Stimulated activated CD4-positive, alpha-beta T cell treated with anti-CD3 and anti-CD28 coated beads, Interleukin-4, amount 100 ng/mL, for 24 hours (primary cell): ENCODE results near the gene NUP210L.

Experiments used
- DNase-seq: peaks from one replicate; pipeline ENCODE4 v3.0.0-alpha.2; 2020

The NUP210L gene

DNA sequence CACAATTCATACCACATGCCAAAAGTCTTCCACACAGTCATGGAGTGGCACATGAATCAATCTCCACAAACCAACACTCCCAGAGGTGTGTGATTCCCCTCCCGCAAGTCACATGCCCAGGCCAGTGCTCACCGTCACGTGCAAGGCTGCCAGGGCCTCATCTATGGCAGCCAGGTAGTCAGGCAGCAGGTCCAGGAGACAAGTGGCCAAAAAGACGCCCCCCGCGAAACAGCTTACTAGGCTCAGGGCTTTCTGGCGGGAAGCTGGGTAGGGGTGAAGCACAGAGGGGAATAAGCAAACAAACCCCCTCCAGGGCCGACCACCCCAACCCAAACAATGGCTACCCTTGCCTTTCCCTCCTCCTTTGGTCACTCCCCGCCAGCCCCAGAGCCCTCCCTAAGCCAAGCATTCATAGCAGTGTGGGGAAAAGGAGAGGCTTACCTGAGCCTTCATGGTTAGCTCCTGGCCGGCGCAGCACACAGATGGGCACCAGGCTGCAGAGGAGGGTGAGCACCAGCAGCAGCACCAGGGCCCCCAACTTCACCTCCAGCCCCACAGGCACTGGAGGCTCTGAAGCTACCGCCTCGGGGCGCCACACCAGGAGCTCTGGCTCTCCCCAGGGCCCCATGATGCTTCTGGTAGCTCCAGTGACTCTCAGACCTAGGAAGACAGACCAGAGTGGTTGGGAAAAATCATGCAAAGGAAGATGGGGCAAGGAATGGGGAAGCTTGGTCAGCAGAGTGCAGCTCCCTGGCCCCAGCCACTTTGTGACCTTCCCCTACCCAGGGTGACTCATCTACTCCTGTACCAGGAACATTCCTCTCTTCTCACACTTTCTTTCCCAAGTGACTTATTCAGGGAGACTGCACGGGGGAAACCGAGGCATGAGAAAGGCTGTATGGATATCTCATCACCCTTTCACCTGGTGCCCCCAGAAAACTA, 192.5 kb downstream of the NUP210L start:
- DNase-seq: no peak

DNA sequence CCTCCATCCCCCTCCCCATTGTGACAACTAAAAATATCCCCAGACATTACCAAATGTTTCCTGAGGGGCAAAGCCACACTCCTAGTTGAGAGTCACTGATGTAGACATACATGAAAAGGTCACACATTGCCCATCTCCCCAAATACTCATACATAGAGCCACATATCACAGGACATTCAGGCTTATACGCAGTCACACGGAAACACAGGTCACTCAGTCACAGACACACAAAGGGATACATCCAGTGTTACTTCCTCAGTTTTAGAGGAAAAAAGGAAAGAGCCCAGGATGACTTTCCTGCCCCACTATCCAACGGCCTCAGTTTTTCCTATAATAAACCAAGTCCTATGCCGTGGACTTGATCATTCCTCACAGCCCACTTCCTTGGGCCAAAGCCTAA, 193.5 kb downstream of the NUP210L start:
- DNase-seq: no peak

DNA sequence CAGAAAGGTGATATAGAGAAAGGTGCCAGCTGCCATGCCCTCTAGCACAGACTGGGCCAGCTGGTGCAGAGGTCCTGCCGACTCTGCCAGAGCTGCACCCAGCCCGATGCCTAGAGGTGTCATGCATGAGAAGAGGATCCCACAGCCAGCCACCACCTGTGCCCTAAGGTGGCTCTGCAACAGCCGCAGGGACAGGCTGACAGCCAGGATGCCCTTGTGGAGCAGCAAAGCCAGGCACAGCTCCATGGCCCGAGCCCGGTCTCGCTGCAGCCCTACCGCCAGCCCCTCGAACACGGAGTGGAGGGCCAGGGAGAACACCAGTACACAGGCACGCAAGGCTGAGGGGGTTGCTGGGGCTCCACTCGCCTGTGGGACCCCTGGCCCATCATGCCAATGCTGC, 194.7 kb downstream of the NUP210L start:
- no peak for DNase-seq

DNA sequence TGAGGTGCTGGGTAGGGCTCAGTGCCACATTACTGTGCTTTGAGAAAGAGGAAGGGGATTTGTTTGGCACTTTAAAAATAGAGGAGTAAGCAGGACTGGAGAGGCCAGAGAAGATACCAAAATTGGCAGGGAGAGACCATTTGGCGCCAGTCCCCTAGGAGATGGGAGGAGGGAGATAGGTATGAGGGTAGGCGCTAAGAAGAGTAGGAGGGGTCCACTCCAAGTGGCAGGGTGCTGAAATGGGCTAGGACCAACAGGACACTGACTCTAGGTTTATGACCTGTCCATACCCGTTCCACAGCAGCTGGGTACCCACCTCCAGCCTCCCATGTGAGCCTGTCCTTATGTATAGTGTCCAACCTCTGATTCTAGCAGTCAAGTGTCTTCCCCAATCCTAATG, 195.4 kb downstream of the NUP210L start:
- no peak for DNase-seq

DNA sequence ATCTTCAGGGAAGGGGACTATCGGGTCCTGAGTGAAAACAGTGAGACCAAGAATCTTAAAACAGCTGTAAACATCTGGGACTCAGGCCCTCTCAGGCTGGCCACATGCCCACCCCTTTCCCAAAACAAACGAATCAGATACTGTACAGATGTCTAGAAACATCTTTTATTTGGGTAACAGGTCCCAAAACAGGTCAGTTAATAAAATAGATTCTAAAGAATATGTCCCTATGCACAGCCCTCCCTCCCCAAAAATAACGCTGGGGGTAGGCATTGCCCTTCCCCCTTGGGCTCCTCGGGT, 196.0 kb downstream of the NUP210L start:
- no peak for DNase-seq

DNA sequence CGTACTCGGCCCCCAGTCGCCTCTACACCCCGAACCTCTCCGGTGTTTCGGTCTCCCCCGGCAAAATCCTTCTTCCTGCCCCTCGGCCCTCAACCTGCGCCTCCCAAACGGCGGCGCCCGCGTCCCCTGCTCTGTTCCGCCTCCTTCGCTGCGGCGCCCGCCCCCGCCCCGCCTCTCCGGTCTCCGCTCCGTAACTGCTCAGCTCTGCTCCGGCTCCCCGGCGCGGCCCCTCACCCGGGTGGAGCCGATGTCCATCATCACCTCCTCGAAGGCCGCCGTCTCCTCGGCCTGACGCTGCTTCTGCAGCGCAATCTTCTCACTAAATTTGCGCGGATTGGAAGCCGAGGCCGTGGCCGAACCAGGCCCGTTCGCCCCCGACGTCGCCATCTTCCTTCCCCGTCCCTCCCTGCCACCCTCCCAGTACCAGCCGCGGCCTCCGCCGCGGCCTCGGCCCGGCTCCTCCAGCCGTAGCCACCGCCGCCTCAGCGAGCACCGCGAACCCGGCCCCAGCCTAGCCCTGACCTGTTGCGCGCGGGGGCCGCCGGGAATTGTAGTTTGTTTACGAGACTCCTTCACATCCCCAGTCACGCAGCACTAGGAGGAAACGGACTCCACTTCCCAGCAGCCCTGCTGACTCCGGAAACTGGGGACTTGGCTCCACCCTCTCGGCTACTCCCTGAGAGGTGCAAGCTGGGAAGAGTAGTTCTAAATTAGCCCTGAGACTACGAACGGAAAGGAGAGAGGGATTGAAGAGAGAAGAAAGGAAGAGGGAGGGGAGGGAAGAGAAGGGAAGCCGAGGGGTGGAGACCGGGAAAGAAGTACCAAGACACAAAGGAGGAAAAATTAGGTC, 196.5 kb downstream of the NUP210L start, which contains the start of gene CRTC2:
CRTC2 (minus strand) TSS at position 502 of the 850 bp plus-strand sequence; CDS start at position 387, 115 bp downstream.
- DNase-seq: peak; percentile 98

DNA sequence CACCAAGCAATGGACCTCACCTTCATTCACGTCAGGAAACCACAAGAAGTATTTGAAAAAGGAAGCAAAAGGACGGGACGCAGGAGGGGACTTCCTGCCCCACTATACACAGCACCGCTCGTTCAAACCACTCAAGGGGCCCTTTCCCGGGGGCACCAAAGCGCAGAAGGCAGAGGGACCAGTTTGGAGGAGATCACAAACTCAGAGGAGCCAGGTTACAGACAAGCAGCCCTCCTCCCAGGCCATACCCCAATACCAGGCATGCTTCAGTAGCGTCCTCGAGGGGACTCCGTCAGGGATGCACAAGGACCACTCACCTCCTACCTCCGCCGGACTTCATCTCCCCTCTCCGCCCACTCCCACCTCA, 197.1 kb downstream of the NUP210L start:
- peak; percentile 49 for DNase-seq

DNA sequence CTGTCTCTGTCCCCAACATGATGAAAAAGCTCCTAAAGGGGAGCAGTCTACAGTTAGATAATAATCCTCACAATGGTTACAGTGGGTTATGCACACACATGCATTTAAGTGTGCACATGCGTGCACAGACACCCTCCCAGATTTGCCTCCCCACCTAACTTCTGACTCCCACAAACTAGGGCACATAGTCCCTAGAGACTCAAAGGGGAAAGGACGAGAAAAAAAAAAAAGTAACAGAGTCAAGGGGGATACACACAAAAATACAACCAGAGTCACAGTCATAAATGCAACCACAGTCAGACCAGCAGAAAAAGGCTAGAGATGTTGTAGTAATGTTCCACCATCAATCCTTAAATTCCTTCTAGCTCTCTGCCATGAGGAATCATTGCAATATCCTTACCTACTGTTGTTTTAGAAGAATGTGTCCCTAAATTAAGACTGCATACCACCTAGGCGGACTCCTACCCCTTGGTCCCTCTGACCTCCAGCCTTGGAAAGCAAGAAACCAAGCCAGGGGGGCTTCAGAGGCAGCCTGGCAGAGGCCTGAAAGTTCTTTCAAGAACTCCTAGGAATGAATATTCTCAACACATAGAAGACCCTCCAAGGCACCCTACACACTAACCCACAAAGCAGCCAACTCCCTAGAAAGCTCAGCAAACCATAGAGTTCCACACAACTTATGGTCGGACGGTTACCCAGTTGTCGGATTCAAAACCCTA, 197.7 kb downstream of the NUP210L start:
- DNase-seq: no peak

DNA sequence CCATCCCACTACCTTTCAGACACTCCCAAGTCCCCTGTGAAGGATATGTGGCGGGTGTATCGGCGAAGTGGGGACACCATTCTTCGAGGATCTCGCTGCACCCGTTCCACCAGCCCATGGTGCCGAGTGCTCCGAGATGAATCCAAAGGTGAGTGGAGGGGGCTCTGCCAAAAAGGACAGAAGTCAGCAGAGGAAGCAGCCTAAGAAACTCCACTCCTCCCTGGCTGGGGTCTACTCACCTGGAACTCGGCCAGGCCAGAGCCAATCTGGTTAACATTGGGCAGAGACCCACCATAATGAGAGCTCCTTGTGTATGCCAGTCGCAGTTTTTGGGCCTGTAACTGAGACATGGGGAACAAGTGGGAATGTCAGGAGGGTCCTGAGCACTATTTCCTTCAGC, 200.0 kb downstream of the NUP210L start:
- no peak for DNase-seq

DNA sequence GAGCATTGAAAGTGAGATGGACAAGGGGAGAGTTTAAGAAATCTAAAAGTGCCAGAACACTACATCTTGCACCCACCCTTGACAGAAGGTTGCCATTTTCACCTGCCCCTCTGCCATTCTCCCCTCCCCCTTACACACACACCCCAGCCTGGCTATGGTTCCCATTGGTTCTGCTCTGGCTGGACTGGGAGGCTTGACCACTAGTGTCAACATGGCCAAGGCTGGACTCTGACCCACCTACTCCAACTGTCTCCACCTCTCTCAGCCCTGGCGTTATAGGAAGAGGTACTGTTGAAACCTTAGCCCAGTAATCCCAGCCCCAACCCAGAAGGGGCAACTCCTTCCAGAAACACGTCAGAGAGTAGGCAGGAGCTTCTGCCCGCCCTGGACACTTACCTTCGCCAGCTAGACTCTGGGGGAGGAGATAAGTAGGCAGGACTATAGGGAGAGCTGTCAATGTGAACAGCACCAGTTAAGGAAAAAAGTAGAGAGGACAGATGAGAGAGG, 201.0 kb downstream of the NUP210L start:
- no peak for DNase-seq

DNA sequence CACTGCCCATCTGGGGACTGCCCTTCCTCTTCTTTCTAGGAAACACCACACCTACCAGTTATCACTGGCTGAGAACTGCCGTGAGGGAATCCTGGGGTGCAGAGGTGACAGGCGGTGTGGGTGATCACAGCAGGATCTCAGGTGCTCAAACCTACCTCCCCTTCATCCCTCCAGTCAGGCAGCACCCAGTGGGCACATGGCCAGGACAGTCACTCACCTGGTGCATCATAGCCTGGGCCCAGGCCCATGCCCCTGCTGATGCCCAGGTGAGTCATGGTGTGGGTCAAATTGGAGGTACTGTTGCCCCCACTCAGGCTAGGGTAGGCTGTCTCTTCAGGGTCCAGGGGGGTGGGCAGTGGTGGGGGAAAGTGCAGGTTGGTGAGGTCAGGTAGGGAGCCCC, 203.1 kb downstream of the NUP210L start:
- no peak for DNase-seq

DNA sequence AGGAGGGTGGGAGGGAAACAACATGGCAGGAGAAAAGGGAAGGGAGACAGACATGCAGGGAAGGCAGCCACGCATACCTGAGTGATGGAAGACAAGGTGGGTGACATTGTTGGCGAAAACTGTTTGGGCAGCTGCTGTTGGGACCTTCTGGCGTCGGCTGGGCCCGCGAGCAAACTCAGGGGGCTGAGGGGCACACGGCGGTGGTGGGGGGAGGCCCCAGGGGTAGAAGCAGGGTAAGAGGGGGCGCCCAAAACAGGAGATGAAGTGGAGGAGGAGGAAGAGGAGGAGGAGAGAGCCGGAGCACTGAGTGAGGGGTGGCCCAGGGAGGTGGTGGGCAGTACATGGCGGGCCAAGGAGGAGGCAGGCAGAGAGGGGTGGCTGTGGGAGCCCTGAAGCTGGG, 203.7 kb downstream of the NUP210L start:
- no peak for DNase-seq

DNA sequence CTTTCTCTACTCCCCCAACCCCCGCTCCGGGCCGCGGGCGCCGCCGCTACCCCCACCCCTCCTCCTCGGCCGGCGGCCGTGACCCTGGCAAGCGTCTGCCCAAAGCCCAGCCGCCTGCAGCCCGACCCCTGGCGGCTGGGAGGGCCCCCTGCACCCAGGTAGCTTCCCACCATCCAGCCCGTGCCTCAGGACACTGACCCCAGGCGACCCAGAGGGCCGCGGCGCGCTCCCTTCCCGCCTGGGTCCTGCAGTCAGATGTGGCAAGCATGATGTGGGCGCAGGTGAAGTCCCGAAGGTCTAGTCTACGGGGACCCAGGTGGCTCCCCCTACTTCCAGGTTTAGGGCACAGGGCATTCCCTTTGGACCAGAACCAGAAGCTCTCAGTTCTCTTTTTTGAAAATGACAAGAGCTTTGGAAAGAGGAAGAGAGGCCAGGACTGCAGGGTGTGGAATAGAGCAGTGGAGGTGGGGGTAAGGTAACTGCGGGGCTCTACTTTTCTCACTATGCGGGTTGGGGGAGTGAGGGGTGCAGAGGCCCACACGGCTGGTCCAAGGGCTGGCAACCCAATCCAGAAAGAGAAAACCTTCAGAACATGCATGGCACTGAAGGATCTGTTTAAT, 208.1 kb downstream of the NUP210L start, which contains the start of gene DENND4B:
DENND4B (minus strand) TSS at position 97 of the 620 bp plus-strand sequence. CDS start 2,344 bp downstream, outside the sequence.
- DNase-seq: peak; percentile 79

DNA sequence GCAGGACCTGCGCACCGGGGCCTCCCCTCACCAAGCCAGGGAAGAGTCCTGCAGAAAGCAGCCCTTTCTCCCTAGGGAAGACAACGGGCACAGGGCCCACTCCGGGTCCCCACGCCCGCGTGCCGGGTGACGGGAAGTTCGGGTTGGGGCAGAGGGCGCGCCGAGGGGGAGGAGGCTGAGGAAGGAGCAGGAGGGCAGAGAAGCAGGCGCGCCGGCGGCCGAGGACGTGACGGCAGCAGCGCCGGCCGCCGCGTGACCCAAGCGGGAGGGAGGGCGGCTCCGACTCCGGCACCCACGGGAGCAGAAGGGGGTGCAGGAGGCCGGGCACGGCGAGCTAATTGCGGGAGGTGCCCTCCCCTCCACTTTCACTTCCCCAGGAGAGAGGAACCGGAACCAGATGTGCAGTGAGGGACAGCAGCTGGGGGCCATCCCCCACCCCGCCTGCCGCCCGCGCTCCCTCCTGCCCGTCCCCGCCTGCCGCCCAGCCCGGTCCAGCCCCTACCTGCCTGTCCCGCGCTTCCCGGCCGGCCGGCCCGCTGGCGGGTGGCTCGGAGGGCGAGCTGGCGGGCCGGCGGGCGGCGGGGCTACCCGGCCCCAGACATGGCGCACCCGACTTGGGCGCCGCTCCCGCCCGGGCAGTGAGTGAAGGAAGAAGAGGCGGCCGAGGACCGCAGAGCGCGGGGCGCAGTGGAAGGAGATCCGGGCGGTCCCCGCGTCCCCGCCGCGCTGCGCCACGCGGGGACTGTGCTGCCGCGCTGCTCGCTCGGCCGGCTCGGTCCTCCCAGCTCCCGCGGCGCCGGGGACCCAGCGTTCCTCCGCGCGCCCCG, 208.9 kb downstream of the NUP210L start:
- peak; percentile 68 for DNase-seq

DNA sequence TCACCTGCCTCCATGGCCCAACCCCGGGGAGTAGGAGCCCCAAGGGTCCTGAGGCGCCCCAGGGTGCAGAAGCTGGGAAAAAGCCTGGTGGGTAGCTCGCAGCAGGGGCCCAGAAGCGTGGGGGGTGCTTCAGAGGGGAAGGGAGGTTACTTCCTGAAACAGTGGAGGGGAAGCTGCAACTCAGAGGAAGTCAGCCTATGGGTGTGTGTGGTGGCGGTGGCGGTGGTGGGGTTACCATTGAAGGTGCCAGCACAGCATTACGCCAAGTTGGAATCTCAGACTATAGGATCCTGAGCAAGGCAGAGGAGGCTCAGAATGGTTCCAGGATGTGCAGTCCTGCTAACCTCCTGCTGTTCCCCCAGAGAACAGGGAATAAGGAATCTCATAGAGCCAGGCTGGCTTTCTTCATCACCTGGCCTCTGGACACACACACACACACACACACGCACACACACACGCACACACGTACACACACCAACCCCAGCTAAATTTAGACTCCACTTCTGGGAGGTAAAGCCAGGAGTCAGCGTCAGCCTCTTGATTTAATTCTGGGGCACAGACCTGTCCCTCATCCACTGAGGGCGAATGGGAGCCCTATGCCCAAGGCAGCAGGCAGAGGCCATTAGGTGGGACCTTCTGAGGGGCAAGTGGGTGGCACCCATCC, 209.6 kb downstream of the NUP210L start:
- peak; percentile 74 for DNase-seq

DNA sequence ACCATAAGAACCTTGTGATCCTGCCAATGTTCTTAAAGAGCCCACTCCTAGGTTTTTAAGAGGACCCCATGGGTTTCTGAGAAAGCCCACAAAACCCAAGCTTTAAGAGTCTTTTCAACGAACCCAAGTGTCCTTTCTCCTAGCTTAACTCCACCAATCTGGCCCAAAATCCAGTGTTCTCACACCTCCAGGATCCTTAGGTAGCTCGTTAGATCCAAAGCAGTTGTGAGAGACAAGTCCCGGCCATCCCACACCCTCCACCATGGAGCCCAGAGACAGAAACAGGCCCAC, 210.1 kb downstream of the NUP210L start:
- no peak for DNase-seq

DNA sequence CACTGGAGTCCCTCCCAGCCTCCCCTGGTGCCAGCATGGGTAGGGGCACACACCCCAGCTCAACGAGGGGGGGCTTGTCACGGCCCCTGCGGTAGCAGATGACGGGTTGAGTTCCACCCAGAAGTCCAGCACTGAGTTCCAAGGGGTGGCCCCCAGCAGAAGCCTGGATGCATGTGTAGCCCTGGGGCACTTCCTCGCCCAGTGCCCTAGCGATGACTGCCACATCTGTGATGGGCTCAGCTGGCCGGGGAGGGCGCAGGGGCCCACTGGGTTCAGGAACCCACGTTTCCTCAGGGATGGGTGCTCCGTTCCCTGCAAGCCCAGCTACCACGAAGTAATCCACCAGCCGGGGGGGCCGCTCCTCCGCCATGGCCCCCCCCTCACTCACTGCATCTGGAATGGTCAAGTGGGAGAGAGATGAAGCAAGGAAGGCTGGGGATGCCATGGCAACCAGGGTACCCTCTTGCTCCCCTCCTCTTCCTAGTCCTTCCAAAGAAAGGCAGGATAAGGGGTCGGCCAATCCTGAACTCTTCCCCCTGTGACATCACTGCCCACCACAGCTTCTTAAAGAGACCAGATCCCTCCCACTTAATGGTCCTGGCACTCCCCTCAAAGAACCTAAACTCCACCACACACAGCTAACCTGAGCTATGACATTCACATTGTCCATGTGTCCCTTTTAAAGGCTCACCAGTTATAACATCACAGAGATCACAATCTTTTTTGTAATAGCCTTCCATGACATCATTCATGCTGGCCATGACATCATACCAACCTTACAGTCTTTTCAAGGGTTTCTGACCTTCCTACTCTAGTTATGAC, 210.7 kb downstream of the NUP210L start:
- no peak for DNase-seq

DNA sequence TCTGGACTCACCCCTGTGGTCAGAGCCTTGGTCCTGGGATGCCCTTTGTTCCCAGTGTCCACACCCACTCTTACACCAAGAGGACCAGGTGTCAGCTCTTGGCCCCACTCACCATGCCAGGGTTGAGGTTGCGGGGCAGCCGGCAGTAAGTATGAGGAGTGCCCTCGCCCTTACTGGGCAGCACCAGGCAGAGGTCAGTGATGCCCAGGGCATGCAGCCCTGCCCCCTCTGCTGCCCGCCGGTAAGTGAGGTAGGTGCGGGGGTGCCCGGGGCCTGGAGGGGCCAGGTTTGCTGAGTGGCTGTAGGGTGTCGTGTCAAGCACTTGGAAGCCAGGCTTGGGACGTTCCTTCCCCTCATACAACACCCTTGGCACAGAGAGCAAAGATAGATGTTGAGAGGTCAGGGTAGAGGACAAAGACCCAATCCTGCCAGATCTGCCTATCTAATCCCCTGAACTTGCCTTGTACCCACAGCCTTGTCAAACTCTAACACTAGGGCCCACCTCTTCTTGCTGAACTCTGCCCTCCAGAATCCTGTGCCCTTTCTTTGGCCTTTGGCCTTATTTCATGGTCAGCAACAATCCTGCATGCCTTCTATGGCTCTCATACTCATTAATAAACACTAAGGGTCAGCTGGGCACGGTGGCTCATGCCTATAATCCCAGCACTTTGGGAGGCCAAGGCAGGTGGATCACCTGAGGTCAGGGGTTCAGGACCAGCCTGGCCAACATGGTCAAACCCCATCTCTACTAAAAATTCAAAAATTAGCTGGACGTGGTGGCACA, 211.9 kb downstream of the NUP210L start:
- no peak for DNase-seq
